ENCODE data around the gene ATP10B. TPM values are rescaled to one million over a fixed set of nuclear protein-coding genes. Genes with fewer than 3 reads are reported as not detected.

ATP10B gene
- total RNA-seq, 1 donor from 2014 or later: not detected

DNA sequence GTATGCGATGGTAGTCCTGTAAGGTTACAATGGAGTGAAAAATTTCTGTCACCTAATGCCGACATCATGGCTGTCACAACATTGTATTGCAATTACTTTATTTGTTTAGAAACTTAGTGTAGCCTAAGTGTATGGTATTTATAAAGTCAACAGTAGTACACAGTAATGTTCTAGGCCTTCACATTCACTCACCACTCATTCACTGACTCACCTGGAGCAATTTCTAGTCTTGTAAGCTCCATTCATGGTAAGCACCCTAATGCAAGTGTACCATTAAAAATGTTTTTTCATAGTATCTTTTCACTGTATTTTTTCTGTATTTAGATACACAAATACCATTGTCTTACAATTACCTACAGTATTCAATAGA, 58.5 kb downstream of the ATP10B start:
- no peak overlapping the region for H3K4me3 Mint-ChIP-seq (ENCODE audit: unreplicated experiment)
- no peaks in the 10 kb centered on the region for H3K9me3 Mint-ChIP-seq (ENCODE audit: low read depth)
- no peak overlapping the region for H3K27ac Mint-ChIP-seq (ENCODE audit: unreplicated experiment)
- TF ChIP-seq CTCF (IDR thresholded peaks at IDR 0.05): no peak
- H3K27me3 Mint-ChIP-seq (ENCODE audit: low read depth): no peaks in the 10 kb centered on the region
- no peaks in the 10 kb centered on the region for H3K36me3 Mint-ChIP-seq (ENCODE audit: low read depth)
- no peak for DNase-seq (ENCODE audit: low spot score)
- no peaks in the 10 kb centered on the region for H3K4me1 Mint-ChIP-seq (ENCODE audit: low read depth)

DNA sequence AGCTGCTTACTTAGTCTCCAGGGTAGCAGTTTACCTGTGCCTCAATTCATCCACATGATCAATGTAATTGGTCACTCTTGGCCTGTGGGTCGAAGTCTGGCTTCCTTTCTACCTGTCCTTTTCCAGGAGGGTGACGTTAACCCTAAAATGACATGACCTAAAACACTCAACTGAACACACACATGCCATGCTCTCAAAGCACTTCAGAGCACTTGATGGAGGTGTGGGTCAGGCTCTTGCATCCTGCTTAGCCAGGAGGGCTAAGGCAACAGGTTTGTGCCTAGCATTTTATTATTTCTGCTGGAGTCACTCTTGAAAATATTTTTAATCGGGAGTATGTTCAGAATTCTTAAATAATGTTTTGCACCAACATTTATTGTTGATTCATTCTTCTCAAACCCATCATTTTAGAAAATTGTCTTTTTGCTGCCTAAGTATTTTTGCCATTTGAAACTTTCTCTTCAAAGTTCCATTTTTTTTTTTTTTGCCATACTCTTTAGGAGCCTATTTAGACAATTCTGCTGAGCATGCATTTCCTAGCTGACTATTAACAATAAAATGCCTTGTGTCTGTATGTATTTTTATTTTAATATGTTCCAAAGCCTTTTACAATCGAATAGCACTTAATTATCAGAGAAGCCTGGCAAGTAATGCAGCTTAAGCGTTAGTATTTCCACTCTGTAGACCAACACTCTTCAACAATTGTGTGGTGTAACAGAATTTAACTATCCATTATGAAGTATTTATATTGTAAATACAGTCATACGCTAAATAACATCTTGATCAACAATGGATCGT, 59.1 kb downstream of the ATP10B start:
- DNase-seq (ENCODE audit: low spot score): no peak
- Mint-ChIP-seq H3K36me3 (ENCODE audit: low read depth) (no peaks in the 10 kb centered on the region), H3K27ac (ENCODE audit: unreplicated experiment) (no peak overlapping the region), H3K27me3 (ENCODE audit: low read depth) (no peaks in the 10 kb centered on the region), H3K4me3 (ENCODE audit: unreplicated experiment) (no peak overlapping the region), H3K9me3 (ENCODE audit: low read depth) (no peaks in the 10 kb centered on the region), H3K4me1 (ENCODE audit: low read depth) (no peaks in the 10 kb centered on the region)
- no peak for TF ChIP-seq CTCF (IDR thresholded peaks at IDR 0.05)

GRCh38 chr5:160792281-160792680, 59.7 kb downstream of the ATP10B start:
- no peaks in the 10 kb centered on the region for H3K9me3 Mint-ChIP-seq (ENCODE audit: low read depth)
- no peak for TF ChIP-seq CTCF (IDR thresholded peaks at IDR 0.05)
- no peaks in the 10 kb centered on the region for H3K4me1 Mint-ChIP-seq (ENCODE audit: low read depth)
- H3K36me3 Mint-ChIP-seq (ENCODE audit: low read depth): no peaks in the 10 kb centered on the region
- H3K27me3 Mint-ChIP-seq (ENCODE audit: low read depth): no peaks in the 10 kb centered on the region
- DNase-seq (ENCODE audit: low spot score): no peak
- no peak overlapping the region for H3K27ac Mint-ChIP-seq (ENCODE audit: unreplicated experiment)
- H3K4me3 Mint-ChIP-seq (ENCODE audit: unreplicated experiment): no peak overlapping the region

DNA sequence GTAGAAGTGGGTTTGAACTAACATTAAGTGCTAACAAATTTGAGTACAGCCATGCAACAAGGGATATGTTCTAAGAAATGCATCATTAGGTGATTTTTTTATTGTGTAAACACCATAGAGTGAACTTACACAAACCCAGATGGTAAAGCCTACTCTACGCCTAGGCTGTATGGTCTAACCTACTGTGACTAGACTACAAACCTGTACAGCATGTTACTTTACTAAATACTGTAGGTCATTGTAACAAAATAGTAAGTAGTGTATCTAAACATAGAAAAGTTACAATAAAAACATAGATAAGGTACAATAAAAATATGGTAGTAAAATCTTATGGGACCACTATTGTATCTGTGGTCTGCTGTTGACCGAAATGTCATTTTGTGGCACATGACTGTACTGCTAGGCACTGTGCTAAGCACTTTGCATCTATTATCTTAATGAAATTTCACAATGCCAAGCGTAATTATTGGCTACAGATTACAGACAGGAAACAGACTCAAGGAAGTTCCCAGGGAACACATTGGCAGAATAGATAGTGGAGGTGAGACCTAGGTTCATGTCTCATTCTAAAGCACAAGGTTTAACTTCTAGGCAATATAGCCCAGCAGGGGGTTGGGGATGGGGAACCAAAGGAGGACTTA, 62.7 kb downstream of the ATP10B start:
- Mint-ChIP-seq H3K9me3 (ENCODE audit: low read depth) (no peaks in the 10 kb centered on the region), H3K27me3 (ENCODE audit: low read depth) (no peaks in the 10 kb centered on the region), H3K4me3 (ENCODE audit: unreplicated experiment) (no peak overlapping the region), H3K27ac (ENCODE audit: unreplicated experiment) (no peak overlapping the region), H3K4me1 (ENCODE audit: low read depth) (no peaks in the 10 kb centered on the region), H3K36me3 (ENCODE audit: low read depth) (no peaks in the 10 kb centered on the region)
- no peak for TF ChIP-seq CTCF (IDR thresholded peaks at IDR 0.05)
- no peak for DNase-seq (ENCODE audit: low spot score)

DNA sequence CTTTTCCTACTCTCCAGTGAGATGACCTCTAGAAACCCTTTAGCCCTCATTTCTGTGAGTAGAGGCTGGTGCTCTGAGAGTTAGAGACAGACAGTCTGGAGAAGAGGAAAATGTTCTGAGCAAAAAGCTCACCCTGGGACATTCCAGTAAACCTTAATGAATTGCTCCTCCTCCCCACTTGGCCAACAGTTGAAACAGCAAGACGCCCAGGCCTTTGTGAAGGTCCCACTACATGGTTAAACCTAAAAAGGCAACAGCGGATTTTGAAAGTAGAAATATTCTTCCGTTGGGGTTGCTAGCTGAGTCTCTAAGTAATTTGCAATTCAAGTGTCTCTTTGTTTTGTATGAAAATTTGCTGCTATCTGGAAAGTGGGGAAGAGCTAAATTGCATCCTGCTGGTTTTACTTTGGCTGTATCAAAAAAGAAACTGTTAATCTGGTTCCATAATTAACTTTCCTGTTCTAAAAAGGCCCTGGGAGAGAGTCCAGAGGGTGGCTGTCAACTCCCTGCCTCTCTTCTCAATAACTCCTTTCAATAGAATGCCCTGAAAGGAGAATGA, 63.8 kb downstream of the ATP10B start:
- peaks cover 2% of the 10 kb centered on the region for H3K9me3 Mint-ChIP-seq (ENCODE audit: low read depth)
- no peak for DNase-seq (ENCODE audit: low spot score)
- no peak overlapping the region for H3K4me3 Mint-ChIP-seq (ENCODE audit: unreplicated experiment)
- H3K36me3 Mint-ChIP-seq (ENCODE audit: low read depth): no peaks in the 10 kb centered on the region
- H3K4me1 Mint-ChIP-seq (ENCODE audit: low read depth): no peaks in the 10 kb centered on the region
- H3K27me3 Mint-ChIP-seq (ENCODE audit: low read depth): no peaks in the 10 kb centered on the region
- no peak overlapping the region for H3K27ac Mint-ChIP-seq (ENCODE audit: unreplicated experiment)
- no peak for TF ChIP-seq CTCF (IDR thresholded peaks at IDR 0.05)

Measured in chondrocyte (in vitro differentiated cells).